ENCODE results near the gene YARS1. TPM values are rescaled to one million over a fixed set of nuclear protein-coding genes. Genes with fewer than 3 reads are reported as not detected.

The YARS1 gene
- total and polyA plus RNA-seq, 2 of the 13 experiments (the other 11 are each of a cell fraction or from before 2014, with no cell fraction given), result 50.1 to 113 TPM

- TF ChIP-seq ZNF512B (CRISPR knock-in tag; IDR thresholded peaks at IDR 0.05; ENCODE audit: borderline replicate concordance) (no peak), ZNF691 (CRISPR knock-in tag; IDR thresholded peaks at IDR 0.05; ENCODE audit: borderline replicate concordance, low read depth) (0 out of 2 replicates have a peak, but pooled peaks have one; percentile 24), ZNF329 (CRISPR knock-in tag; IDR thresholded peaks at IDR 0.05; ENCODE audit: low read depth) (no peak), MAFG (CRISPR knock-in tag; IDR thresholded peaks at IDR 0.05) (peak; percentile 78), NR0B2 (CRISPR knock-in tag; IDR thresholded peaks at IDR 0.05) (no peak), GATAD1 (CRISPR knock-in tag; IDR thresholded peaks at IDR 0.05) (peak; percentile 9; the same call in 1 of the 2 replicates), KDM6A (CRISPR knock-in tag; IDR thresholded peaks at IDR 0.05; ENCODE audit: low read depth) (no peak), ZSCAN21 (CRISPR knock-in tag; IDR thresholded peaks at IDR 0.05; ENCODE audit: borderline replicate concordance) (no peak), ZFYVE20 (CRISPR knock-in tag; IDR thresholded peaks at IDR 0.05; ENCODE audit: borderline replicate concordance, low read depth) (no peak), PHF21A (CRISPR knock-in tag; IDR thresholded peaks at IDR 0.05) (peak; percentile 44; the same call in 1 of the 2 replicates), RARA (CRISPR knock-in tag; IDR thresholded peaks at IDR 0.05) (peak; percentile 38; the same call in 1 of the 2 replicates), ZNF563 (CRISPR knock-in tag; IDR thresholded peaks at IDR 0.05) (peak; percentile 41; the same call in 1 of the 2 replicates), ZNF883 (CRISPR knock-in tag; IDR thresholded peaks at IDR 0.05; ENCODE audit: not compliant biosample characterization) (no peak), PAWR (CRISPR knock-in tag; IDR thresholded peaks at IDR 0.05; ENCODE audit: borderline replicate concordance) (no peak), ZNF362 (CRISPR knock-in tag; IDR thresholded peaks at IDR 0.05; ENCODE audit: borderline replicate concordance) (no peak), BRCA1 (CRISPR knock-in tag; IDR thresholded peaks at IDR 0.05) (no peak), IRF2 (CRISPR knock-in tag; IDR thresholded peaks at IDR 0.05) (no peak), TARDBP (CRISPR knock-in tag; IDR thresholded peaks at IDR 0.05) (no peak)
Measured at GRCh38 chr1:32742199-32742947, 74.8 kb downstream of the YARS1 start (continued).

Data from HepG2 (cell line).